Hematopoietic multipotent progenitor cell (in vitro differentiated cells): ENCODE data around the gene CCSER1. TPM values are rescaled to one million over a fixed set of nuclear protein-coding genes. Genes with fewer than 3 reads are reported as not detected.
"Not testable (repeated sequence)": the region's sequence is repeated elsewhere in the genome, so short reads cannot be mapped to it uniquely, and the experiment has no call there.

Source experiments
- DNase-seq, 3 donors: peaks; one replicate each; pipeline ENCODE4 v3.0.0-alpha.2; 2011 to 2015; ENCODE audit warnings: low read depth in 2 of 3, low spot score in 2 of 3
- total RNA-seq: library from RNA; depleted of rRNA; stranded (reverse); fragments of >200 nt; gene quantifications from one replicate; pipeline ENCODE4 v1.2.3, GENCODE V29; 2012

CCSER1 gene
- total RNA-seq, 1 donor, result 15.3 TPM

DNA sequence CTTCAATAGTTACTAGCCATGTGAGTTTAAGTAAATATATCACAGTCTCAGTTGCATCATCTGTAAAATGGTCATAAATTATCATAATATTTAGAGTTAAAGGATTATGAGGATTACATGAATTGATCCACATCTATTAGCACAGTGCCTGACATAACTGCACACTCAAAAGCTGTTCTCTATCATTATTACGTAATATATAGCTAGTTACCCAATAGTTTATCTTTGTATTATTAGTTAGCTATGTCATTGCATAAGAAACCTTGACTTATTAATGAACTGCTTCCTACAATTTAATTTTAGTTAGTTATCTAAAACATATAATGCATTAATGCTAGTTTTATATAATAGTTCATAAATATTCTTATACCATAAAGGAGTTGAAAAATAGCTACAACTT, 1099.7 kb downstream of the CCSER1 start:
- no peak for DNase-seq

DNA sequence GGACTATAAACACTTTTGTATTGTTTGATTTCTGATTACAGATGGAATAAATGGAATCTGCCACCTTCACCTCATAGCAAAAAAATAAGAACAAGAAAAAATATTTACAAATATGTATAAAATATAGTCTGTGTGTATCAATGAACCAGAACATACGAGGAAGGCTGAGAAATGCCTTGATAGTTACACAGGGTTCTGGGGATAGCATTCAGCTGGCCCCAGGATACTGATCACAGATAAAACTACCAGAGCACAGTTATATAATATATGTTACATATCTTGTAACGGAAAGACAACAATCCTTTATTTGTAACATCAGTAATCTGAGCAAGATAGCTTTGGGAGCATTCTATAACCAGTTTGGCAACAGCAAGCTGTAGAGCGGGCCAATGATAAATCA, 1101.5 kb downstream of the CCSER1 start:
- no peak for DNase-seq

DNA sequence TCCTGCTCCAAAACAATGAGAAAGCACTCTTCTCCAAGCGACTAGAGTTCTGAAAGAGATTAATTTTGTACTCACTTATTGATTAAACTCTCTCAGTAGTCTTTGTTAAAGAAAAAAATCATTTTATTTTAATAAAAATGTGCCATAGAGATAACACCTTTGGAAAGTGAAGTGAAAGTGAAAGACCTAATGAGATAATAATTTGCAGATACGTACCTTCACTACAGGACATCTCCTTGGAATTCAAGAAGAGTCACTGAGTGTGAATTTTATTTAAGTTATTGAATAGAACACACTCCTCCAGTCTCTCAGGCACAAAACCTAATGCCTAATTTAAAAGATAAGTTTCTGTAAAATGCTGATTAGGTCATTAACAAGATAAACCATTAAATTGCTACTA, 1106.0 kb downstream of the CCSER1 start:
- DNase-seq, result no peak

DNA sequence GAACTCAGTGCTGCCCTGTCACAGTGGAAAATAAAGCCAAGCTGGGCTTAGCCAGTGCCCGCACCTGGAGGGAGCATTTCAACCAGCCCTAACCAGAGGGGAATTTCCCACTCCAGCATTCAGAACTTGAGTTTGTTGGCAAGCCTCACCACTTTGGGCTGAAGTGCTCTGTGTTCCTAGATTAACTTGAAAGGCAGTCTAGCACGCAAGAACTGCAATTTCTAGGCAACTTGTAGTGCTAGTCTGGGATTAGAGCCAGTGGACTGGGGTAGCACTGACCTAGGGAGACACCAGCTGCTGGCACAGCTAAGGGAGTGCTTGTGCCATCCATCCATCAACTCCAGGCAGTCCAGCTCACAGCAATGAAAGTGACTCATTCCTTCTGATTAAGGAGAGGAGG, 1115.9 kb downstream of the CCSER1 start:
- DNase-seq, result no peak

DNA sequence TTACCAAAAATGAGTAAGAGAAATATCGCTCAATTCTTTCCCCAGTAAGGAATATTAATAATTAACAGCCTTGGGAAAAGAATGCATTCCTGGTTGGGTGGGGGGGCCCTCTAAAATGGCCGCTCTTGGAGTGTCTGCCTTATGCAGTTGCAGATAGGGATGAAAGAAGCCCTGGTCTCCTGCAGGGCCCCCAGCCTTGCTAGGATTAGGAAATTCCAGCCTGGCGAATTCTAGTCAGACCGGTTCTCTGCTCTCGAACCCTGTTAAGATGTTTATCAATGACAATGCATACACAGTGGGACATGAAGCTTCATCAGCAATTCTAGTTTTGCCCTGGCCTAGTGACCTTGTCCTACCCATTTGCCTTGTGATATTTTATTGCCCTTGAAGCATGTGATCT, 1128.8 kb downstream of the CCSER1 start:
- DNase-seq, result no peak

DNA sequence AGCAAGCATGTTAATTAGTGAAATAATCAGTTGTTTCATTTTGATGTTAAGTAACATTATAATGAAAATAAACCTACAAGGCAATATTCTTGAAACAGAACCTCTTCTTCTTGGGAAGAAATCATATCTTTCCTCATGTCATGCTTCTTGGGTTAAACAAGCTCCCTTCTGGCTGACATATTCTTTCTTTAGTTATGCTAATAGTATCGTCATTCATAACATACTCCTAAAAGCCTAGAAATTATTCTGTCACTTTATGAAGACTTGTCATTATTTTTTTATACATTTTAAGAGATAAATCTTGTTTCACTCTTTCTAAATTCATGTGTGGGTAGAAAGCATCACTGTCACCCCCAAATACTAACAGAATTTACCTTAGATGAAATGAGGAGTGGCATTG, 1129.6 kb downstream of the CCSER1 start:
- DNase-seq, result no peak

DNA sequence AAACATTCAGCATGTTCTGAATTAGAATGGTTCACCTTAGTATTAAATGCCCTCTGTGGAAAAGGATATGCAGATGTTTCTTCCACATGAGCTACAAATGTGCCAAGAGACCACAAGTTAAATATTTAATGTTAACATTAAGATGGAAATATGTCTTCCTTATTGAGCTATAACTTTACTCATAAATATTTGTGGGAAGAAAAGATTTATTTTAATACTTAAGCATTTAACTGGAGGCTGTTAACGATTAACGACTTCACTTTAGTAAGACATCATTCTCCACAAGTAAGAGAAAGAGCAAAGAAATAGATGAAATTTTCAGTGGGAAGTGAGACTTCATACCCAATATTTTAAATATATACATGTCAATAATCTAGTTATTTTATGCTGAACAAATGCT, 1130.5 kb downstream of the CCSER1 start:
- no peak for DNase-seq

DNA sequence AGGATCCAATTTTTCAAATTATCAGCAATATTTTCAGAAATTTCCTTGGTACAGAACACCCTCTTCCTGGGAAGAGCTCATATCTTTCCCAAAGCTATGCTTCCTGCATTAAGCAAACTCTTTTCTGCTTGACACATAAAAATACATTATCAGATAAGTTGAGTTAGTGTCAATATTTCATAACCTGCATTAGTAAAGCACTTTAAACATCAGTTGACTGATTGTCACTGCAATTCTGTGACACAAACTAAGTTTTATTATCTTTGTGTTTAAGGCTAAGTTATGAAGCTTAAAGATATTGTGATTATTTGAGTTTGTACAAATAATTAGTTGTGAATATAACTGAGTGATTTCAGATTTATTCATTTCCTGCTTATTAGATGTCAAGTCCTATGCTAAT, 1131.1 kb downstream of the CCSER1 start:
- no peak for DNase-seq

DNA sequence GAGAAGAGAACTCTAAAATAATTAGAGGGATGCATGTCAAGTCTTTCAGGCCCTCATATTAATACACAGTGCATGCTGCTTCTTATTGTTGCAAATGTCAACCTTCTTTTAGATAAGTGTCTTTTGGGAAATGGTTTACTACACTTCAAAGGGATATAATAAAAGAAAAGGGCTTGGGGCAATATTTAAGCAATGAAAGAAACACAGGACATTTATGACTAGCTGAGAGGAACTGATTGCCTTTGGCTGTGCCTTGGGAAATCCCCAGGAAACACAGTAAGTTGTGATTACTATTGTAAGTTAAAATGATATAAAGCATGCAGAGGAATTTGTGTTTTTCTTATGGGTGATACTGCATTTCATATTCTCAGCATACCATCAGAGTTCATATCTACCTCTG, 1140.3 kb downstream of the CCSER1 start:
- DNase-seq, result no peak

DNA sequence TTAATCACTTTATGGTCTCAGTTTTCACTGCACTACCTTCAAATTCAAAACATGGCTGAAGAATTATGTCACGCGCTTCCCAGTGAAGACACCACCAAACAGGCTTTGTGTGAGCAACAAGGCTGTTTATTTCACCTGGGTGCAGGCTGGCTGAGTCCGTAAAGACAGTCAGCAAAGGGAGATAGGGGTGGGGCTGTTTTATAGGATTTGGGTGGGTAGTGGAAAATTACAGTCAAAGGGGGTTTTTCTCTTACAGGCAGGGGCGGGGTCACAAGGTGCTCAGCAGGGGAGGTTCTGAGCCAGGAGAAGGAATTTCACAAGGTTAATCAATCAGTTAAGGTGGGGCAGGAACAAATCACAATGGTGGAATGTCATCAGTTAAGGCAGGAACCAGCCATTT, 1141.3 kb downstream of the CCSER1 start:
- not testable (repeated sequence) for DNase-seq

DNA sequence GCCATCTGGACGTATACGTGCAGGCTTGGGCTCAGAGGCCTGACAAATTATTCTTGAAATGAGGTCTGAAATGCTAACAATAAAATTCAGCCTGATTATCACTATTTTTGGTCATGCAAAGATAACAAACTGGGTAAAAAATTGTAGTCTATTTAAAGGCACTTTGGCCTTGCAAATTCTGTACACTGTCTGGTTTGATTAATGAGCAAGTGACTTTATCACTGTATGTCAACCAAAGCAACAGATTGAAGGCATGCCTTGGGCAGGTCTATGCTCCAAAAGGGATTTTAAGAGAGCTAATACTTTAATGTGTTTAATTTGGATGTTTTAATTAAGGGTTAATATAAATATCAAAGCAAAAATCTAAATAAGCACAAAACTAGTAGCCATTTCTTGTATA, 1141.7 kb downstream of the CCSER1 start:
- no peak for DNase-seq

DNA sequence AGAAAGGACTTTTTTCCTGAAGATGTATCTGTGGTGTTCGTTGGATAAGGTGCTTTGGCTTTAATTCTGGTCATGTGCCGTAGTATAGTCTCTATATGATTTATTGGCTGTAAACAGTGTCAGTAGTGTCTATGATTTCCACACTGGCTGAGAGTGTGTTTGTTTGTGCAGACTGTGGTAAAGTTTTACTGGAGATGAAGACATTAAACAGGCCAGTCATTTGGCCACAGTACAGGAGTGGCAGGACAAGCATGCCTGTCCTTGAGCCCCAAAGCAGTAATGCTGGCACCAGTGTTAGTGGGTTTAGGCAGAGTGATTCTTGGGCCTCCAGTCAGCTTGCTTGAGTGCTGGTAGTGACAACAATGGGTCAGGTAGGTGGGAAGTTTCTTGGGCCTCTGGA, 1152.7 kb downstream of the CCSER1 start:
- DNase-seq, result no peak

DNA sequence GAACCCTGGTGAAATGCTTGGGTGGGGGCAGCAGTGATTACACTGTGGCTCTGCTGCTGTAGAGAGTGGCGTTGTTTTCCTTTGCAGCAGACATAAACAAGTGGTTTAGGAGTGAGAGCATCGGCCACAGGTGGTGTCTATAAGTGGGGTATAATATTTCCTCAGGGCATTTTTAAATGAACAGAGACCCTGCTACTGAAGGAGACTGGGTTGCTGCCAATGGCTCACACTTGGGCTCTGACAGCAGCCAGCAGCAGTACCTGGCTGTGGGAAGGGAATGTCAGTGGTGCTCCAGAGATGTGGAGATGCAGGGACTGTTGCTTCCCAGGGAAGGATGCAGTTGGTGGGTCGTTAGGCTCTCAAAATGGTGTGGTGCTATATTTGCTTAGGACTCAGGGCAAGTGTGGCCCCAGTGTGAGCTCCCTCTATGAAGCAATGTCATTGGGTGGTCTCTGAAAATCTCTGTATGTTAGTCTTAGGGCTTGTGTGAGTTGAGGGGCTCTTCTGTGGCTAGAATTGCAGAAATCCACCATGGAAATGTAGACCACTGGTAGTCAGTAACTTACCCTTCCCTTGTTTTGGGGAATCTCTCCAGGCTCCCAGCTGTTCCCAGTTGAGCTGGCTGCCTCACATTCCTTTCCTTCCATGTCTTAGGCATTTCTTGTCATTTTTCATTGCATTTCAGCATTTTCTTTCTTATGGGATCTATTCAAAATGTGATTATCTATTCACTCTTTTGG, 1153.5 kb downstream of the CCSER1 start:
- DNase-seq, result no peak

DNA sequence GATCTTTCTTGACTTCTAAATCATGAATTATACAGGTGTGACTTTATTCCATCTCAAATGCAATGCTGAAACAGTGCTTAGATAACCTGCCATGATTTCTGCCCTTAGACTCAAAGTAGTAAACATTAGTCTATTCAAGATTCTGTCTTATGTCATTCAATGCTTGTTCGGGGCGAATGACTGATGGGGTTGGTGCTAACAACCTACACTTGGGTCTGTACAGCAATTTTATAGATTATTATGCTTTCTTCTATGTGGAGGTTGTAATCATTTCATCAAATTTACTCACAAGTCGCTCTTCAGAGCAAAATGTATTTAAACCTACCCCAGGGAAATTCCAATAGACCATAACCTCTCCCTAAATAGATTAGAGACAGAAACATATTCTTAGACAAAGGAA, 1155.0 kb downstream of the CCSER1 start:
- no peak for DNase-seq

DNA sequence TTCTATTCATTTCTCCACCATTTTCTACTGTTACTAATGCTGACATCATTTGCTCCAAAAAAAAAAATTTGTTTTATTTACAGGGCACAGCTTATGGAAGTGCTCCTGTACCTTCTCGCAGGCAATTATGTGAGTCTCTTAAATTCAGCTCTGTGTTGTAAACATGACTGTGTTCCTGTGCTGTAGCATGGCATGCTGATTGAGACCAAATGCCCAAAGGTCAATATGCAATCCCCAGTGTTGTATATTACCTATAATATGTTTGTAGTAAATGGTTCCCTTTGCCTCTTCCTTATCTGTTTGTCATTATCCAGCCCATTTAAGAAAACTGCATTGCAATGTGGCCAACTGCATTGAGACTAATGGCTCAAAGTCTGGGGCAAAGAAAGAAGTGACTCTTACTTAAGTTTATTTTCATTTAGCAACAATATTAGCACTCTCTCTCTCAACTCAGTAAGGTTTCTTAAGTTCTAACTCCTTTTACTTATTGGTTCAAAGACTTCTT, 1156.6 kb downstream of the CCSER1 start:
- DNase-seq, result no peak

DNA sequence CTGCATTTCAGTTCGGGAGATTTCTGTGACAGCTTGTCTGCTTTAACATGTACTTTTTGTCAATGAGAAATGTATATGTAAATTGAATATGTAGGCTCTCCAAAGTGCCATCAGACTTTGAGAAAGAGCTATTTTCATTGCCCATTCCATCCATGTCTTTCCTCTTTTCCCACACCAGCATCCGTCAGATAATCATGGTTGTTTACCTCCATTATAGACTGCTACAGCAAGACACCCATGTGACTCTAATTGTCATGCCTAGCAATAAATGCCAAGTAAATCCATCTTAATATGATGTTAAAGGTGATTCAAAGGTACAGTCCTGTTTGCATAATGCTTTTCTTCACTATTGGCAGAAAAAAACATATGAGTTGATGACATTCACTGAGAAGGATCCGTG, 1157.3 kb downstream of the CCSER1 start:
- DNase-seq, result no peak

DNA sequence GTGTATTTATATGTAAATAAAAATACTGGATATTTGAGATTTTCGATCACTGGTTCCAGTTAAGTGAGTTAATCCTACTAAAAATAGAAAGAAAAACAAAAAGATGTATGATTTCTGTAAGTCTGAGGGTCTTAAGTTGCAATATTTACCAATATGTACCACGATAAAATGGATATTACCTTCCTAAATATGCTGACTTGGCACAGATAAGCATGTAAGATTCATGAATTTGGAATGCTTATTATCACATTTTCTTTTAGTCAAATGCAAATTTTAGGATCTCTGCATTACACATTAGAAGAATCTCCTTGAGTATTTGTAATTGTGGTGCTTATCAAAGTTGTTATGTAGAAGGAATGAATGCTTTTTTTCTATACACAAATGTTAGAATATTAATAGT, 1158.3 kb downstream of the CCSER1 start:
- DNase-seq, result no peak

DNA sequence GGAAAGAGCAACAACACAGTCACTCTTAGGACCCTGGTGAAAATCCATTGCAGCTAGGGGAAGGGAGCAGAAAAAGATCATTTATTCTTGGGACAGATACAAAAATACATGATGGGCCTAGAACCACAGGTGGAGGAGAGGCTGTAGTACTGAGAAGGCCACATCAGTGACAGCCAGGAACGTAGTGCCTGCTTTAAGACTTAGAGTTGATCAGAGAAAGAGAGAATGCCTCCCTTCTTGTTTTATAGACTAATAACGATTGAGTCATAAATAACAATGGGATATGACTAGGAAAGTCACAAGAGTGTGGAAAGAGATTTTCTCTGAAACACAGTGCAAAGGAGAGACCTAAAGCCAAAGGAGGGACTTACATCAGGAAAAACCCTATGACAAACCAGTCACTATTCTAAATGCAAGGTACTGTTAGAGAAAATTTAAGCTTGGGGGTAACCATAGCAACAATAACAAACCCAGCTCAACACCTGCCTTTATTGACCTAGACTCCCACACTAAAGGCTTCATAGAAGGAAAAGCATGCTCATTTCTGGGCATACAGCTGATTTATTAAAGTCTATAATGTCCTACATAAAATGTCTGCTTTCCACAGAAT, 1161.6 kb downstream of the CCSER1 start:
- no peak for DNase-seq

DNA sequence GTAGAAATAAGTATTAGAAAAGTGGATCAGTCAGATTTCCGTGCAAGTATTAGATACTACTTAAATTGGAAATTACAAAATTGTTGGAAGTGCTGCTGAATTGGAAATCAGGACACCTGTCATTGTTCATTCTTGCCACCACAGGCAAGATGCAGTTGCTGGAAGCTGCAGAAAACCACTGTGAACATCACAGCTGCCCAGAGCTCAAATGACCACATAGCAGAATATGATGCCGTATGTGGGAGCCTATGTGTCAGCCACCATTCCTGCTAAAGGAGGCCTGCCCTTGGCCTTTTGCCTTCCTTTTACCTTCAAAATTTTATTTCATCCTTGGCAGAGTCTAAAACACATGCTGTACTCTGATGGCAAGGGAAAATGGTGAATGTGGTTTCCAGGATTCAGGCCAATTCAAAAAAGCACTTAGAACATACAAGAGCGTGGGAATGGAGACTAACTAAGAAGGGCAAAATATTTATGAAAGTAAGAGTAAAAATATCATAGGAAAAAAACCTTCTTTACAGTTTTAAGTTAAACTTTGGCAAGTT, 1171.0 kb downstream of the CCSER1 start:
- DNase-seq, result no peak

DNA sequence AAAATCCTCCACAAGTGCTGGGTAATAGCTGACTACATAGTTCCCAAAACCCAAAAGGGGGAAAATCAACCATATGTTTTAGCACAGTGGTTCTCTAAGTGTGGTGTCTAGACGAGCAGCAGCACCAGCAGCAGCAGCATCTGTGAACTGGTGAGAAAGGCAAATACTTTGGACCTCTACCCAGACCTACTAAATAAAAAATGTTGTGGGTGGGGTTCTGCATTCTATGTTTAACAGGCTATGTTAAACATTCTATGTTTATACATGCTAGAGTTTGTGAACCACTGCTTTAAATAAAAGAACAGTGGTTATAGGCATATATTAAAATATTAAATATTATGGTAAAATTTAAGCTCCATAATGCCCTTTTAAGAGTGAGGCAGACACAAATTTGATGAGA, 1171.6 kb downstream of the CCSER1 start:
- DNase-seq, result no peak

DNA sequence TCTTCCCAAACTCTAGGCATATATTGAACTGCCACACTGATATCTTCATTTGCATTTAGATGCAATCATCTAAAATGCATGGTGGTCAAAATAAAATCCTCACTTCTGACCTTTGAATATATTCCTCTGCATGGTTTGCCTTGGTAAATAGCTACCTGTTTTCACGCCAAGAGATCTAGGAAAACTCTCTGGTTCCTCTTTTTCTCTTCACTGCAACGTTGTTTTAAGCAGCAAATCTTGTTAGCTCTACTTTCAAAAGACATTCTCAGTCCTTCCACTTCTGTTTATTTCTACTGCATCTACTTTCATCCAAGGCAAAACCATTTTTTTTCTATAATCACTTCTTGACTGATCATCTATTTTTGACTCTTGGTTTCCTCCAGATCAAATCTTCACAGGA, 1174.9 kb downstream of the CCSER1 start:
- DNase-seq, result no peak

DNA sequence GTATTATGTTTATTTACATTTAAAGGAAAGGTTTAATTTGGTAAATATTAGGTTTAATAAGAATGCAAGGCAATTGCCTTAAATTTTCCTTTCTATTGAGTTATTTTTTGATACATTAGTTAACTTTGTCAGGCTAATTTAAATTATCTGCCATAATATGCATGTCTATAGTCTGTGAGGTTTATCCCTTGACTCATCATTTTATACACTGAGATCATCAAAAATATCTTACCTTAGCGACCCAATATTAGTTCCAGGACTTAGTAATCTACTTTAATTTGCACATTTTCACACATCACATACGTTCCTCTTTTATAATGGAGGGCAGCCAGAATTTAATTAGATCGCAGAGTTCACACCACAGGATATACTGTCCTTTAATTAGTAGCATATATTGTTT, 1177.1 kb downstream of the CCSER1 start:
- no peak for DNase-seq
